H9 (cell line): ENCODE measurements around the gene SFI1. TPM values are rescaled to one million over a fixed set of nuclear protein-coding genes. Genes with fewer than 3 reads are reported as not detected.
A peak's percentile ranks its signal among the peaks of the same experiment; 100 is the strongest.

Experiments used
- DNase-seq: peaks from one replicate; pipeline ENCODE4 v3.0.0-alpha.2; 2017
- H2AFZ ChIP-seq: one replicate; pipeline ENCODE4 v1.6.1; 2013; ENCODE audit warnings: mild to moderate bottlenecking, low read length, control low read depth, moderate library complexity
- H2AK5ac ChIP-seq: 2 replicates; pipeline ENCODE4 v1.6.1; 2013; ENCODE audit warnings: low read length, control low read depth, mixed read lengths; ENCODE audit not compliant: insufficient read length
- H2BK120ac ChIP-seq: one replicate; pipeline ENCODE4 v1.6.1; 2013; ENCODE audit warnings: low read depth, mild to moderate bottlenecking, low read length, control low read depth, inconsistent platforms; ENCODE audit not compliant: poor library complexity, severe bottlenecking
- H2BK12ac ChIP-seq: 2 replicates; pipeline ENCODE4 v1.6.1; 2013; ENCODE audit warnings: low read length, control low read depth, mixed read lengths, low read depth; ENCODE audit not compliant: insufficient read length
- H2BK15ac ChIP-seq: 2 replicates; pipeline ENCODE4 v1.6.1; 2013; ENCODE audit warnings: low read depth, low read length, control low read depth
- H2BK20ac ChIP-seq: one replicate; pipeline ENCODE4 v1.6.1; 2013; ENCODE audit warnings: low read depth, mild to moderate bottlenecking, low read length, control low read depth, inconsistent platforms; ENCODE audit not compliant: poor library complexity, severe bottlenecking
- H2BK5ac ChIP-seq: 2 replicates; pipeline ENCODE4 v1.6.1; 2013; ENCODE audit warnings: low read length, control low read depth, mixed read lengths; ENCODE audit not compliant: insufficient read length
- H3K14ac ChIP-seq: 2 replicates; pipeline ENCODE4 v1.6.1; 2013; ENCODE audit warnings: low read length, control low read depth; ENCODE audit not compliant: insufficient read depth
- H3K18ac ChIP-seq: 2 replicates; pipeline ENCODE4 v1.6.1; 2013; ENCODE audit warnings: low read depth, mild to moderate bottlenecking, mixed read lengths, low read length, control low read depth; ENCODE audit not compliant: insufficient read length
- H3K23ac ChIP-seq: 2 replicates; pipeline ENCODE4 v1.6.1; 2013; ENCODE audit warnings: low read length, control low read depth, mixed read lengths, low read depth; ENCODE audit not compliant: insufficient read length
- H3K23me2 ChIP-seq: 2 replicates; pipeline ENCODE4 v1.6.1; 2013; ENCODE audit warnings: low read depth, mild to moderate bottlenecking, mixed read lengths, low read length, control low read depth; ENCODE audit not compliant: insufficient read length, poor library complexity, severe bottlenecking
- H3K27ac ChIP-seq: 2 replicates; pipeline ENCODE4 v1.5.1; 2013; ENCODE audit warnings: low read length, control low read depth, mixed read lengths, low read depth; ENCODE audit not compliant: insufficient read length
- H3K27me3 ChIP-seq: 2 replicates; pipeline ENCODE4 v1.6.1; 2013; ENCODE audit warnings: low read length, control low read depth, inconsistent platforms; ENCODE audit not compliant: insufficient read depth
- H3K4ac ChIP-seq: 2 replicates; pipeline ENCODE4 v1.6.1; 2013; ENCODE audit warnings: low read depth, mild to moderate bottlenecking, control low read depth, inconsistent platforms, low read length, moderate library complexity
- H3K4me1 ChIP-seq: 2 replicates; pipeline ENCODE4 v1.6.1; 2013; ENCODE audit warnings: low read length, control low read depth, inconsistent platforms; ENCODE audit not compliant: insufficient read depth
- H3K4me2 ChIP-seq: 2 replicates; pipeline ENCODE4 v1.6.1; 2013; ENCODE audit warnings: low read length, control low read depth, mixed read lengths; ENCODE audit not compliant: insufficient read length, insufficient read depth
- H3K56ac ChIP-seq: 2 replicates; pipeline ENCODE4 v1.6.1; 2013; ENCODE audit warnings: low read depth, mild to moderate bottlenecking, mixed read lengths, low read length, control low read depth; ENCODE audit not compliant: insufficient read length
- H3K79me1 ChIP-seq: 2 replicates; pipeline ENCODE4 v1.6.1; 2013; ENCODE audit warnings: low read depth, mild to moderate bottlenecking, moderate library complexity, low read length, control low read depth, inconsistent platforms; ENCODE audit not compliant: insufficient read depth, poor library complexity, severe bottlenecking
- H3K79me2 ChIP-seq: 2 replicates; pipeline ENCODE4 v1.6.1; 2013; ENCODE audit warnings: low read length, control low read depth, inconsistent platforms; ENCODE audit not compliant: insufficient read depth
- H3K9ac ChIP-seq: 2 replicates; pipeline ENCODE4 v1.6.1; 2013; ENCODE audit warnings: low read length, control low read depth, mixed read lengths; ENCODE audit not compliant: insufficient read length; ENCODE audit errors: extremely low read depth
- H3K9me3 ChIP-seq: one replicate; pipeline ENCODE4 v1.6.1; 2013; ENCODE audit warnings: low read depth, low read length, inconsistent platforms; ENCODE audit not compliant: control insufficient read depth
- H3T11ph ChIP-seq: one replicate; pipeline ENCODE4 v1.6.1; 2013; ENCODE audit warnings: mild to moderate bottlenecking, low read length, control low read depth, inconsistent platforms
- H4K20me1 ChIP-seq: one replicate; pipeline ENCODE4 v1.6.1; 2013; ENCODE audit not compliant: control insufficient read depth, insufficient read length, insufficient read depth
- H4K5ac ChIP-seq: 2 replicates; pipeline ENCODE4 v1.6.1; 2013; ENCODE audit warnings: low read depth, mild to moderate bottlenecking, mixed read lengths, low read length, control low read depth; ENCODE audit not compliant: insufficient read length
- H4K8ac ChIP-seq: replicated peaks from 2 replicates; pipeline ENCODE4 v1.6.1; 2013; ENCODE audit warnings: low read length, control low read depth, mixed read lengths, low read depth; ENCODE audit not compliant: insufficient read length
- H4K91ac ChIP-seq: 2 replicates; pipeline ENCODE4 v1.6.1; 2013; ENCODE audit warnings: low read depth, mild to moderate bottlenecking, moderate library complexity, mixed read lengths, low read length, control low read depth; ENCODE audit not compliant: insufficient read length
- H3K27ac Mint-ChIP-seq, 3 experiments: 2 replicates in 2 of 3; 3 replicates in 1 of 3; pipeline ENCODE4 v1.8.0; 2020 to 2021; ENCODE audit warnings: mixed read lengths in 3 of 3, mild to moderate bottlenecking in 1 of 3, moderate library complexity in 1 of 3
- H3K27me3 Mint-ChIP-seq: 2 replicates; pipeline ENCODE4 v1.8.0; 2021; ENCODE audit warnings: low read depth, mild to moderate bottlenecking, moderate library complexity, mixed read lengths
- H3K36me3 Mint-ChIP-seq, 3 experiments: 2 replicates in 2 of 3; 3 replicates in 1 of 3; pipeline ENCODE4 v1.8.0; 2020 to 2021; ENCODE audit warnings: low read depth in 3 of 3, mixed read lengths in 3 of 3; ENCODE audit not compliant: insufficient read depth in 1 of 3
- H3K4me1 Mint-ChIP-seq, 2 experiments: 2 replicates each; pipeline ENCODE4 v1.8.0; 2020; ENCODE audit warnings: mixed read lengths in 2 of 2
- H3K4me3 Mint-ChIP-seq, 2 experiments: 2 replicates in 1 of 2; 3 replicates in 1 of 2; pipeline ENCODE4 v1.8.0; 2020 to 2021; ENCODE audit warnings: mild to moderate bottlenecking in 2 of 2, mixed read lengths in 2 of 2, moderate library complexity in 1 of 2
- H3K9me3 Mint-ChIP-seq, 2 experiments: 2 replicates in 1 of 2; 3 replicates in 1 of 2; pipeline ENCODE4 v1.8.0; 2020; ENCODE audit warnings: mild to moderate bottlenecking in 2 of 2, mixed read lengths in 2 of 2, moderate library complexity in 1 of 2
- CTCF ChIP-seq: fragments of 200-600 bp; sonication (generic); conservative IDR thresholded peaks from 3 replicates; pipeline ENCODE4 v1.8.0; 2021; ENCODE audit warnings: antibody characterized with exemption, mild to moderate bottlenecking
- WGBS: extraction: QIAGEN DNeasy Blood & Tissue Kit; methylation state at CpG from one replicate; pipeline ENCODE4 v1.1.7; 2013; ENCODE audit warnings: missing lambda C conversion rate, low lambda C conversion rate, mixed read lengths; ENCODE audit not compliant: insufficient read length; ENCODE audit errors: extremely low coverage; 5-methylcytosine and 5-hydroxymethylcytosine counted together
- total RNA-seq: library from RNA; stranded (reverse); gene quantifications from 2 replicates; pipeline ENCODE4 v1.2.1, GENCODE V29; 2021

SFI1 gene
- total RNA-seq, 1 experiment from 2014 or later, result 26.4 TPM

- no peaks in the 10 kb centered on the region for H4K20me1 ChIP-seq
- H3K56ac ChIP-seq, result no peak overlapping the region
- no peak overlapping the region for H4K5ac ChIP-seq
- Mint-ChIP-seq H3K4me3 (no peak overlapping the region), H3K4me1 (peaks cover 2 to 7% of the 10 kb centered on the region in 2 experiments; a peak in 2 of 4 replicates), H3K27ac (peak overlapping the region in 2 of 3 experiments; percentile 47 to 92; a peak in 2 of 7 replicates), H3K9me3 (no peaks in the 10 kb centered on the region), H3K36me3 (peaks cover 7 to 26% (median 21%) of the 10 kb centered on the region in 3 experiments; a peak in 6 of 7 replicates), H3K27me3 (no peaks in the 10 kb centered on the region)
- no peak overlapping the region for H2BK15ac ChIP-seq
- no peak for TF ChIP-seq CTCF
- no peak overlapping the region for H3K9ac ChIP-seq
- no peak overlapping the region for H3K27ac ChIP-seq
- H3K9me3 ChIP-seq, result no peaks in the 10 kb centered on the region
- H2BK5ac ChIP-seq, result no peak overlapping the region
- DNase-seq, result no peak
- H3K18ac ChIP-seq, result no peak overlapping the region
- H3K27me3 ChIP-seq, result no peaks in the 10 kb centered on the region
- H4K8ac ChIP-seq, result no peak overlapping the region
- H2BK20ac ChIP-seq, result no peak overlapping the region
- no peak overlapping the region for H3K23ac ChIP-seq
- H2AK5ac ChIP-seq, result no peak overlapping the region
- no peak overlapping the region for H3K4me2 ChIP-seq
- no peak overlapping the region for H4K91ac ChIP-seq
- no peaks in the 10 kb centered on the region for H3K4me1 ChIP-seq
- H2BK12ac ChIP-seq, result no peak overlapping the region
- H3K23me2 ChIP-seq, result no peaks in the 10 kb centered on the region
- H2AFZ ChIP-seq, result no peak overlapping the region
- H2BK120ac ChIP-seq, result no peak overlapping the region
- no peak overlapping the region for H3K14ac ChIP-seq
- no peak overlapping the region for H3K4ac ChIP-seq
- H3T11ph ChIP-seq, result no peak overlapping the region
- WGBS, result no CpG with 5 or more reads among the region's 4 CpGs
- peaks cover 2% of the 10 kb centered on the region for H3K79me1 ChIP-seq
- H3K79me2 ChIP-seq, result no peaks in the 10 kb centered on the region
Observed at GRCh38 chr22:31639436-31640039, 143.2 kb downstream of the SFI1 start.
